ENCODE results near the gene MREG. TPM values are rescaled to one million over a fixed set of nuclear protein-coding genes. Genes with fewer than 3 reads are reported as not detected.

The MREG gene
- total RNA-seq, 1 donor from 2014 or later = 2.4 TPM

DNA sequence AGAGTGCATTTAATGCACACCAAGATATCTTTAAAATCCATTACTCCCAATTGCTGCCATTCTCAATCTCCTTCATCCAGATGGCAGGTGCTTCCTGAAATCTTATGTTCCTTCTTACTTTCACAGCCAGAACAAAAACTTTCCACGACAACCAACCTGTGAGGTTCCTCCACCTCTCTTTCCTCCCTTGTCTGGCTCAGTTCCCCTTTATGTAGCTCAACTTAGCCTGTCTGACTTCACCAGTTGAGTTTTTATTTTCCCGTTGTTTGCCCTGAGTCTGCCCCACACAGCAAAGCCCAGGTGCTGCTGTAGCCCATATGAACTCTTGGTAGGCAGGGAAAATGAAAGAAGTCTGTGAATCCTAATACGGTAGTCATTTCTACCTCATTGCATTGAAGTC lies 112.5 kb downstream of the MREG start:
- FAIRE-seq (no peak), DNase-seq (ENCODE audit: low spot score in 2 of 2) (no peak)

DNA sequence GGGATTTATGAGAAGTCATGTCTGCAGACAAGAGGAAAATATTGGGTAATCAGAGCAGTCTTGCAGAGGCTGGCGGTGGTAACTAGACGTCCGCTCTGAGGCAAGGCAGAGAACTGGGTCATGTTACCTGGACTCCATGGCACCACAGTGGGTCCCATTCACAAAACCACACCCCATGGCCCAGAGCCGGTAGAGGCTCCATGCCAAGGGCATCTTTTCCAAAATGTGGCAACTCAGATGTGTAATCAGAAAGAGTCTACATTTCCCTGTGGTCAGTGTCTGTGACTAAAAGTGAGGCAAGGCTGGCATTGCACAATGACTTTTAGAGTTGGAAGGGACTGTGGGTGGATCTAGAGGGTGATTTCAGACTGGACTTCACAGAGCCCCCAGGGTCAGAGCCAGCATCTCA lies 113.1 kb downstream of the MREG start:
- FAIRE-seq (no peak), DNase-seq (ENCODE audit: low spot score in 2 of 2) (no peak)

DNA sequence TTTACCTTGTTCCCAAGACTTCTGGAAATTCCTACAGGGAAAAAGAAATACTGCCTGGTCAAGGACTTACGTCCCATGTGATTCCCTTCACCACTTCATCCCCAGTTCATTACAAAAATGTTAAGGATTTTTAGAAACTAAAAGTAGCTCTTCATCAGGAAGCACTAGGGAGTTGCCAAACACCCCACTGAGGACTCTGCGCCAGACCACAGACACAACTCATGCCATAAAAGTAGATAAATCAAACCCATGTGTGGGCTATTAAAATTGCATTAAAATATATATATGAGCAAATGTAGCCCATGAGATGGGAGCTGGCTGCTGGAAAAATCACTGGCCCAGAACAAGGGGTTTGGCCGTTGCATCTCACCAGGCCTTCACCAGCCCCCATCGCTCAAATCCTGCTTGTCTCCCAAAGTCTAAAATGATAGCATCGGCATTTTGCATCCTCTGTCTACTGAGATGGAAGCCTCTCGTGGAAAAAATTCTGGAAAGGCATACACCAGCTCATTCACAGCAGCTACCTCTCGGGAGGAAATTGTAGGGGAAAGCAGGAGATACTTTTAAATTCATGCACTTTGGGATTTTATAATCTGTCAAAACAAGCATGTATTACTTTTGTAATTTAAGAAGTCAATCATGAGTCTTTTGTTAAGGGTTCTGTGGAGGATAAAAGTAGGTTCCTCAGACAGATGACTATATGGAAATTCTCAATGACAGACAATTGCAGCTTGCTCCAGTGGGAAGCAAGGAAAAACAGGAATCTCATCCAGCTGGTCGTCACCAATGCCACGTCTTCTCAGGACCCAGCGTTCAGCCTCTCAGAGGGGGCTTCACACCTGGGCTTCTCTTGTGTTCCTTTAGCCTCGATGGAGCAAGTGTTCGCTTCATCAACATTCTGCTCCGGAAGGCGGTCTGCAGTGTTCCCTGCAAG lies 113.9 kb downstream of the MREG start:
- DNase-seq (ENCODE audit: low spot score in 2 of 2) (no peak), FAIRE-seq (no peak)

DNA sequence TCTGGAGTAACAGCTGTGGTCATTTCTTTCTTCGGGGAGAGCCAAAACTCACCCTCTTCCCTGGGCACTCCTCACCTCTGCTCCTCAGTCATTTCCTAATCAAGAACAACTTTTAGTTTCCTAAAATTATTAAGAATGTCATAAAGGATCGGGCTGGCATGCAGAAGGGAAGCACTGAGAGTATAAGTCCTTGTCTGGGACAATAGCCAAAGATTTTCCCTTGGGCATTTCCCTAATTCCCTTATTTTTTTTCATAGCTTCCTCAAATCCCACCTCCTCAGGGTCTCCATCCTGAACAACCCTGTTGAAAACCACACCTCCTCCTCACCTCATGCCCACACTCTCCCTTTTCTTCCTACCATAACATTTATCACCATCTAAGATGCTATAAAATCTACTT lies 115.0 kb downstream of the MREG start:
- FAIRE-seq (no peak), DNase-seq (ENCODE audit: low spot score in 2 of 2) (no peak)

DNA sequence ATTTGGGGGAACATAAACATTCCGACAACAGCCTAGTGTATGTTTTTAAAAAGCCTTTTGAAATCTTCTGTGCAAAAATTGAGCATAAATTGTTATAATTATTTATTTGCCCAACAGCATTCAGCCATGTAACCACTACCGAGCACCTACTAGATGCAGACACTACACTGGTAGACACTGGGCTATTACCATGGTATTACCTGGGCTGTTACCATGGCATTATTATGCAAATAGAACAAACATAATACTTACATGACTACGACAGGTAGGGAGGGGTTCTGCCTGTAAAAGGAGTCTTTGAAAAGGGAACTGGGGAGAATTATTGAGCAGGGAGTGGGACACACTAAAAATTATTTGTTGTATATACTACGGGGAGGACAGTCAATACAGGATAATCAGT lies 116.4 kb downstream of the MREG start:
- FAIRE-seq = no peak
- no peak for DNase-seq (ENCODE audit: low spot score in 2 of 2)

DNA sequence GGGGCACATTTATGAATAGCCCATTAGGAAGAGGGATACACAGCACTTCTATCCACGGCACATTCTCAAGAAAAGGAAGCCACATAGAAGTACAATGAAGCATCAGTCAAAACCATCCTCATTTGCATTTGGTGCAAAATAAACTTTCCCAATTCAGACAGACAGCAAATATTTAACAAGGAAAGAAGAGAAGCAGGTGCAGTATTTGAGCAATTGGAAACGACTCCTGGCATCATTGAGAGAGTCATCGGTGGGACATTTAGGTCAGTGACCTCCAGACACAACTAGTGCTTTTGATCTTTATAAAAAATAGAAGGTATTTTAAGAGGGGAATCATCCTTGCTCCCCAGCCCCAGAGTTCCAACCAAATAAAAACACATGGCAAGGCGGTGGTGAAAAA lies 118.0 kb downstream of the MREG start:
- no peak for FAIRE-seq
- no peak for DNase-seq (ENCODE audit: low spot score in 2 of 2)

Other genes with a start within 250 kb of the MREG start
- 27.3 TPM for gene PECR, start 68.3 kb upstream of the MREG start, total RNA-seq
- gene TMEM169, start 68.4 kb upstream of the MREG start, total RNA-seq = 23.2 TPM
- gene XRCC5, start 95.8 kb upstream of the MREG start, total RNA-seq = 415 TPM